PFSK-1 (cell line): ENCODE results near the gene DHDDS.

Source experiments
- FOXP2 ChIP-seq: optimal IDR thresholded peaks from 2 replicates; pipeline ENCODE3; 2011; ENCODE audit warnings: borderline replicate concordance, control low read depth, inconsistent platforms; ENCODE audit not compliant: insufficient read depth; ENCODE audit errors: extremely low read length, extremely low read depth
- POLR2AphosphoS5 ChIP-seq: IDR thresholded peaks from 2 replicates; pipeline ENCODE4 v1.6.1; 2012; ENCODE audit warnings: low read depth, mild to moderate bottlenecking, control low read depth, low read length, moderate library complexity
- SIN3A ChIP-seq: IDR thresholded peaks from 2 replicates; pipeline ENCODE4 v1.6.1; 2012; ENCODE audit warnings: mild to moderate bottlenecking, low read length, moderate library complexity, borderline replicate concordance; ENCODE audit not compliant: insufficient read depth
- TAF1 ChIP-seq: IDR thresholded peaks from 2 replicates; pipeline ENCODE4 v1.6.1; 2012; ENCODE audit warnings: low read length, control low read depth, borderline replicate concordance; ENCODE audit not compliant: insufficient read depth
- TF ChIP-seq, protein P1 (sequence below), 2 experiments: IDR thresholded peaks; 2 replicates each; pipeline versions ENCODE4 v1.6.1 to v1.8.0; 2011 to 2012; ENCODE audit warnings: low read depth in 2 of 2, low read length in 2 of 2, control low read depth in 1 of 2, inconsistent platforms in 1 of 2, mild to moderate bottlenecking in 1 of 2, moderate library complexity in 1 of 2; ENCODE audit not compliant: insufficient read depth in 1 of 2

GRCh38 chr1:26389604-26390247, 42.4 kb upstream of the DHDDS start:
- TF ChIP-seq TAF1 (no peak), POLR2AphosphoS5 (no peak), SIN3A (no peak), FOXP2 (no peak)
- TF ChIP-seq, protein P1, sequence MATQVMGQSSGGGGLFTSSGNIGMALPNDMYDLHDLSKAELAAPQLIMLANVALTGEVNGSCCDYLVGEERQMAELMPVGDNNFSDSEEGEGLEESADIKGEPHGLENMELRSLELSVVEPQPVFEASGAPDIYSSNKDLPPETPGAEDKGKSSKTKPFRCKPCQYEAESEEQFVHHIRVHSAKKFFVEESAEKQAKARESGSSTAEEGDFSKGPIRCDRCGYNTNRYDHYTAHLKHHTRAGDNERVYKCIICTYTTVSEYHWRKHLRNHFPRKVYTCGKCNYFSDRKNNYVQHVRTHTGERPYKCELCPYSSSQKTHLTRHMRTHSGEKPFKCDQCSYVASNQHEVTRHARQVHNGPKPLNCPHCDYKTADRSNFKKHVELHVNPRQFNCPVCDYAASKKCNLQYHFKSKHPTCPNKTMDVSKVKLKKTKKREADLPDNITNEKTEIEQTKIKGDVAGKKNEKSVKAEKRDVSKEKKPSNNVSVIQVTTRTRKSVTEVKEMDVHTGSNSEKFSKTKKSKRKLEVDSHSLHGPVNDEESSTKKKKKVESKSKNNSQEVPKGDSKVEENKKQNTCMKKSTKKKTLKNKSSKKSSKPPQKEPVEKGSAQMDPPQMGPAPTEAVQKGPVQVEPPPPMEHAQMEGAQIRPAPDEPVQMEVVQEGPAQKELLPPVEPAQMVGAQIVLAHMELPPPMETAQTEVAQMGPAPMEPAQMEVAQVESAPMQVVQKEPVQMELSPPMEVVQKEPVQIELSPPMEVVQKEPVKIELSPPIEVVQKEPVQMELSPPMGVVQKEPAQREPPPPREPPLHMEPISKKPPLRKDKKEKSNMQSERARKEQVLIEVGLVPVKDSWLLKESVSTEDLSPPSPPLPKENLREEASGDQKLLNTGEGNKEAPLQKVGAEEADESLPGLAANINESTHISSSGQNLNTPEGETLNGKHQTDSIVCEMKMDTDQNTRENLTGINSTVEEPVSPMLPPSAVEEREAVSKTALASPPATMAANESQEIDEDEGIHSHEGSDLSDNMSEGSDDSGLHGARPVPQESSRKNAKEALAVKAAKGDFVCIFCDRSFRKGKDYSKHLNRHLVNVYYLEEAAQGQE (IDR thresholded peaks at IDR 0.05; ENCODE audit: insufficient read depth in 1 of 2, low read depth in 2 of 2, low read length in 2 of 2): no peak
